Ascending aorta (tissue), 2 donors: ENCODE results near the gene PDE5A. TPM values are rescaled to one million over a fixed set of nuclear protein-coding genes. Genes with fewer than 3 reads are reported as not detected.
"Not testable (repeated sequence)": the region's sequence is repeated elsewhere in the genome, so short reads cannot be mapped to it uniquely, and the experiment has no call there.

Experiments used
- DNase-seq, 2 donors: peaks; one replicate each; pipeline ENCODE4 v3.0.0-alpha.2; 2019; ENCODE audit warnings: low spot score in 2 of 2
- H3K27ac ChIP-seq, 2 donors: fragments of 200-600 bp; sonication (generic); one replicate each; pipeline ENCODE4 v1.5.1; 2016 to 2017; ENCODE audit warnings: mild to moderate bottlenecking in 1 of 2
- H3K27me3 ChIP-seq: fragments of 200-600 bp; sonication (generic); one replicate; pipeline ENCODE4 v1.5.1; 2017
- H3K36me3 ChIP-seq, 2 donors: fragments of 200-600 bp; sonication (generic); one replicate each; pipeline ENCODE4 v1.5.1; 2016
- H3K4me1 ChIP-seq, 2 donors: fragments of 200-600 bp; sonication (generic); one replicate each; pipeline ENCODE4 v1.5.1; 2016 to 2017; ENCODE audit warnings: mild to moderate bottlenecking in 1 of 2
- H3K4me3 ChIP-seq, 2 donors: fragments of 200-600 bp; sonication (generic); one replicate each; pipeline ENCODE4 v1.5.1; 2016 to 2017; ENCODE audit warnings: mild to moderate bottlenecking in 1 of 2
- H3K9me3 ChIP-seq, 2 donors: fragments of 200-600 bp; sonication (generic); one replicate each; pipeline ENCODE4 v1.5.1; 2016
- intact Hi-C: fragments of 100-400 bp; cut with DNase I; formaldehyde crosslinking; loops from one replicate; pipeline ENCODE4 v1.15.1; 2023
- total RNA-seq: library from RNA; depleted of rRNA; stranded (reverse); fragments of >200 nt; gene quantifications from one replicate; pipeline ENCODE4 v1.1.0, GENCODE V29; 2016
- TF ChIP-seq, protein P1 (sequence below), 3 experiments: fragments of 200-600 bp in 2 of 3; fragments of 450-650 bp in 1 of 3; sonication (generic) in 2 of 3; IDR thresholded peaks; one replicate each; pipeline ENCODE4 v1.5.1; 2016 to 2019; ENCODE audit warnings: antibody characterized with exemption in 3 of 3, mild to moderate bottlenecking in 1 of 3, moderate library complexity in 1 of 3

PDE5A gene
- total RNA-seq, 1 donor from 2014 or later = 39.7 TPM

DNA sequence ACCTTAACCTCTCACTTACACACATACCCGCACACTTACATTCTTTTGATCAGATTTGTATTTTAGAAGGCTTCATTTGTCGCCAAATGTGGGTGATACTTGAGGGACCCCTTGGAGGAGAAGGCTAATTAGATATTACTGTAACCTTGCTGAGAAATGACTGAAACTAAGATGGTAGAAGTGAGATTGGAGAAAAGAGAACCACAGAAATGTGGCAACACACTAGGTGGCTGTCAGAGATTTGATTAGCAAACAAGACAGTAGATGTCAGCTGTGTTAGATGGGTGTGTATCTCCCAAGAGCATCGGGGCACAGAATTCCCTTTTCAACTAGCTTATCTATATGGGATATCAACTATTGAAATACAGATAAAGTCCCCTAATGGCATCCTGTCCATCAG lies 157.3 kb downstream of the PDE5A start:
- H3K4me1 ChIP-seq = peaks cover 0 to 3% of the 10 kb centered on the region in 2 donors
- H3K9me3 ChIP-seq = no peaks in the 10 kb centered on the region
- intact Hi-C loops = no loop called here
- TF ChIP-seq, protein P1, sequence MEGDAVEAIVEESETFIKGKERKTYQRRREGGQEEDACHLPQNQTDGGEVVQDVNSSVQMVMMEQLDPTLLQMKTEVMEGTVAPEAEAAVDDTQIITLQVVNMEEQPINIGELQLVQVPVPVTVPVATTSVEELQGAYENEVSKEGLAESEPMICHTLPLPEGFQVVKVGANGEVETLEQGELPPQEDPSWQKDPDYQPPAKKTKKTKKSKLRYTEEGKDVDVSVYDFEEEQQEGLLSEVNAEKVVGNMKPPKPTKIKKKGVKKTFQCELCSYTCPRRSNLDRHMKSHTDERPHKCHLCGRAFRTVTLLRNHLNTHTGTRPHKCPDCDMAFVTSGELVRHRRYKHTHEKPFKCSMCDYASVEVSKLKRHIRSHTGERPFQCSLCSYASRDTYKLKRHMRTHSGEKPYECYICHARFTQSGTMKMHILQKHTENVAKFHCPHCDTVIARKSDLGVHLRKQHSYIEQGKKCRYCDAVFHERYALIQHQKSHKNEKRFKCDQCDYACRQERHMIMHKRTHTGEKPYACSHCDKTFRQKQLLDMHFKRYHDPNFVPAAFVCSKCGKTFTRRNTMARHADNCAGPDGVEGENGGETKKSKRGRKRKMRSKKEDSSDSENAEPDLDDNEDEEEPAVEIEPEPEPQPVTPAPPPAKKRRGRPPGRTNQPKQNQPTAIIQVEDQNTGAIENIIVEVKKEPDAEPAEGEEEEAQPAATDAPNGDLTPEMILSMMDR (IDR thresholded peaks at IDR 0.05) = no peak
- peaks cover 3 to 28% of the 10 kb centered on the region in 2 donors for H3K36me3 ChIP-seq
- H3K4me3 ChIP-seq = no peak overlapping the region
- no peak for DNase-seq
- no peak overlapping the region for H3K27ac ChIP-seq
- no peaks in the 10 kb centered on the region for H3K27me3 ChIP-seq

GRCh38 chr4:119470737-119471063 lies 157.9 kb downstream of the PDE5A start:
- H3K27me3 ChIP-seq, H3K4me1 ChIP-seq, intact Hi-C loops, H3K9me3 ChIP-seq, H3K27ac ChIP-seq, H3K4me3 ChIP-seq, DNase-seq: not testable (repeated sequence)
- peaks cover 3 to 27% of the 10 kb centered on the region in 2 donors for H3K36me3 ChIP-seq

DNA sequence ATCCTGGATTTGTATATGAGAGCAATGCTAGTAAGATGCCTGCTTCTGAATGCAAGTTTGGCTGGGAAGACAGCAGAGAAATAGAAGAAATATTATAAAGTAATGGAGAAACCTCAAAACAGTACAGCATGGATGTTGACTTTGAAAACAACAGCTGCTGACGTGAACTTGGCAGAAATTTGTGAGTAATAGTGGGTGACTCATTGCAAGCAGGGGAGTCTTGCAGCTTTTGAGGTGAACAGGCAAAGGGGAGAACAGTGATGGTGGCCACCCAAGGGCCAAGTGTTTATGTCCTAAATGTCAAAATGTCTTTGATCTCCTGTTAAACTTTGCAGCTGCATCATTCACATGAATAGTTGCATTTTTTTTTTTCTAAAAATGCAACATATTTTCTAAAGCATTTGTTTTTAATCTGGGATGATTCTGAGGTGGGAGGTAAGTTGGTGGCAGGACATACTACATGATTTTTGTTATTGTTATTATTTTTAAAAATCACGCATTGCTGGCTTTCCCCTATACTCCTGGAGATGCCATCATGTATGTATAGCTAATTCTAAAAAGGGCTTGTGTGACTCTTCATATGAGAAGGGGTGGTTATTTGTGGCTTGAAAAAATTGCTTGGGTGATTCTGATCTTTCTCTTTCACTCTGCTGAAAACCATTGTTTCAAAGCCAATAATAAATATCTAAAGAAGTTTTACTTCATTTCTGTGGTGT lies 158.4 kb downstream of the PDE5A start:
- H3K27me3 ChIP-seq, H3K27ac ChIP-seq, H3K4me1 ChIP-seq, H3K4me3 ChIP-seq, intact Hi-C loops, DNase-seq, H3K9me3 ChIP-seq: not testable (repeated sequence)
- H3K36me3 ChIP-seq = peaks cover 3 to 24% of the 10 kb centered on the region in 2 donors

GRCh38 chr4:119469039-119469438 lies 159.6 kb downstream of the PDE5A start:
- intact Hi-C loops, H3K4me3 ChIP-seq, H3K27ac ChIP-seq, H3K9me3 ChIP-seq, DNase-seq, H3K27me3 ChIP-seq, H3K4me1 ChIP-seq: not testable (repeated sequence)
- H3K36me3 ChIP-seq = peaks cover 0 to 21% of the 10 kb centered on the region in 2 donors

GRCh38 chr4:119462733-119463132 lies 165.9 kb downstream of the PDE5A start:
- TF ChIP-seq, protein P1 (IDR thresholded peaks at IDR 0.05) = peak in 1 of 3 experiments; percentile 4
- H3K27me3 ChIP-seq, H3K9me3 ChIP-seq, H3K27ac ChIP-seq, H3K4me1 ChIP-seq, H3K4me3 ChIP-seq, DNase-seq, intact Hi-C loops: not testable (repeated sequence)
- peaks cover 0 to 14% of the 10 kb centered on the region in 2 donors for H3K36me3 ChIP-seq

DNA sequence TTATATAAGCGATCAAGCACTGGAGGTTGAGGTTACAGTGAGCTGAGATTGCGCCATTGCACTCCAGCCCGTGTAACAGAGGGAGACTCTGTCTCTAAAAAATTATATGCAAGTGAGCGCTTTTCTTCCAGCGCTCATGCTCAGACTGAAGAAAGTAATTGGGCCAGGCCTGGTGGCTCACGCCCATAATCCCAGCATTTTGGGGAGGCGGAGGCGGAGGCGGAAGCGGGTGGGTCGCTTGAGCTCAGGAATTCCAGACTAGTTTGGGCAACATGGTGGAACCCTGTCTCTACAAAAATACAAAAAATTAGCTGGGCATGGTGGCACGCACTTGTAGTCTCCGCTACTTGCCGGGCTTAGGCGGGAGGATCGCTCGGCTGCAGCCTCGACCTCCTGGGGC lies 172.9 kb downstream of the PDE5A start:
- not testable (repeated sequence) for DNase-seq, H3K9me3 ChIP-seq, H3K27ac ChIP-seq, H3K36me3 ChIP-seq, H3K27me3 ChIP-seq, H3K4me1 ChIP-seq
- intact Hi-C loops = loop anchor here (10.0 kb wide), 2 partner anchors 141 to 599 kb away; no protein-coding TSS in a partner anchor
- peak overlapping the region; percentile 66 to 96 for H3K4me3 ChIP-seq

- not testable (repeated sequence) for H3K27me3 ChIP-seq, H3K36me3 ChIP-seq, H3K4me1 ChIP-seq, H3K9me3 ChIP-seq
- intact Hi-C loops = loop anchor here (10.0 kb wide), 2 partner anchors 140 to 600 kb away; no protein-coding TSS in a partner anchor
- DNase-seq = peak; percentile 81 to 98
- peak overlapping the region; percentile 93 to 96 for H3K27ac ChIP-seq
- TF ChIP-seq, protein P1 (IDR thresholded peaks at IDR 0.05) = peak in 2 of 3 experiments; percentile 20 to 25
- H3K4me3 ChIP-seq = peak overlapping the region; percentile 66 to 96
Measured at GRCh38 chr4:119454491-119455270, 173.9 kb downstream of the PDE5A start.
